ENCODE data around the gene NFIA. TPM values are rescaled to one million over a fixed set of nuclear protein-coding genes. Genes with fewer than 3 reads are reported as not detected.

Gene NFIA
- total and polyA plus RNA-seq, 10 of the 15 experiments (the other 5 are each of a cell fraction or from before 2014, with no cell fraction given) = 0.10 to 0.16 TPM; not detected in 8

GRCh38 chr1:61329556-61329955, 247.2 kb downstream of the NFIA start:
- POLR2A ChIA-PET = no interaction called here
- in situ Hi-C loops (cut with MboI) = no loop called here

More at GRCh38 chr1:61329556-61329955, 247.2 kb downstream of the NFIA start:
- Histone ChIP-seq H3K36me3 (ENCODE audit: control insufficient read depth in 2 of 2, insufficient read depth in 2 of 2, low read length in 1 of 2) (no peaks in the 10 kb centered on the region), H3K79me2 (ENCODE audit: control insufficient read depth, insufficient read depth, low read length) (no peaks in the 10 kb centered on the region), H3K9ac (ENCODE audit: control insufficient read depth, insufficient read depth, low read length) (no peak overlapping the region), H3K4me3 (no peak overlapping the region), H4K20me1 (ENCODE audit: control insufficient read depth, insufficient read depth) (no peaks in the 10 kb centered on the region), H3K9me3 (replicated peaks; ENCODE audit: control insufficient read depth, insufficient read depth, low read length) (no peaks in the 10 kb centered on the region), H2AFZ (ENCODE audit: control insufficient read depth, low read depth, low read length) (no peak overlapping the region), H3K4me2 (ENCODE audit: control insufficient read depth, insufficient read depth) (no peak overlapping the region), H3K27me3 (replicated peaks in 1 of 2; ENCODE audit: control insufficient read depth in 2 of 2, insufficient read depth in 2 of 2, low read length in 1 of 2) (no peaks in the 10 kb centered on the region), H3K27ac (ENCODE audit: control insufficient read depth, insufficient read depth) (no peak overlapping the region), H3K4me1 (ENCODE audit: control insufficient read depth, insufficient read depth, low read length) (no peaks in the 10 kb centered on the region)
- FAIRE-seq (no peak), ATAC-seq (no peak), DNase-seq (ENCODE audit: low read depth, low spot score) (no peak)
- intact Hi-C loops (cut with micrococcal nuclease; ENCODE audit: unreplicated experiment) = no loop called here
- ChIA-PET CTCF (no interaction called here), RAD21 (ENCODE audit: unreplicated experiment) (no interaction called here), SMC1A (ENCODE audit: uncharacterized antibody, unreplicated experiment) (no interaction called here)
- TF ChIP-seq IKZF2 (IDR thresholded peaks at IDR 0.05) (no peak), RCOR1 (conservative IDR thresholded peaks at IDR 0.05; ENCODE audit: low read depth, low read length) (no peak), RB1 (IDR thresholded peaks at IDR 0.05; ENCODE audit: borderline replicate concordance) (no peak), PAX5 (IDR thresholded peaks at IDR 0.05; ENCODE audit: borderline replicate concordance, low read depth, low read length) (no peak), FOS (IDR thresholded peaks at IDR 0.05; ENCODE audit: borderline replicate concordance, extremely low read depth, insufficient read length) (no peak), SIN3A (IDR thresholded peaks at IDR 0.05; ENCODE audit: low read depth, low read length) (no peak)
- TF ChIP-seq, protein P1, sequence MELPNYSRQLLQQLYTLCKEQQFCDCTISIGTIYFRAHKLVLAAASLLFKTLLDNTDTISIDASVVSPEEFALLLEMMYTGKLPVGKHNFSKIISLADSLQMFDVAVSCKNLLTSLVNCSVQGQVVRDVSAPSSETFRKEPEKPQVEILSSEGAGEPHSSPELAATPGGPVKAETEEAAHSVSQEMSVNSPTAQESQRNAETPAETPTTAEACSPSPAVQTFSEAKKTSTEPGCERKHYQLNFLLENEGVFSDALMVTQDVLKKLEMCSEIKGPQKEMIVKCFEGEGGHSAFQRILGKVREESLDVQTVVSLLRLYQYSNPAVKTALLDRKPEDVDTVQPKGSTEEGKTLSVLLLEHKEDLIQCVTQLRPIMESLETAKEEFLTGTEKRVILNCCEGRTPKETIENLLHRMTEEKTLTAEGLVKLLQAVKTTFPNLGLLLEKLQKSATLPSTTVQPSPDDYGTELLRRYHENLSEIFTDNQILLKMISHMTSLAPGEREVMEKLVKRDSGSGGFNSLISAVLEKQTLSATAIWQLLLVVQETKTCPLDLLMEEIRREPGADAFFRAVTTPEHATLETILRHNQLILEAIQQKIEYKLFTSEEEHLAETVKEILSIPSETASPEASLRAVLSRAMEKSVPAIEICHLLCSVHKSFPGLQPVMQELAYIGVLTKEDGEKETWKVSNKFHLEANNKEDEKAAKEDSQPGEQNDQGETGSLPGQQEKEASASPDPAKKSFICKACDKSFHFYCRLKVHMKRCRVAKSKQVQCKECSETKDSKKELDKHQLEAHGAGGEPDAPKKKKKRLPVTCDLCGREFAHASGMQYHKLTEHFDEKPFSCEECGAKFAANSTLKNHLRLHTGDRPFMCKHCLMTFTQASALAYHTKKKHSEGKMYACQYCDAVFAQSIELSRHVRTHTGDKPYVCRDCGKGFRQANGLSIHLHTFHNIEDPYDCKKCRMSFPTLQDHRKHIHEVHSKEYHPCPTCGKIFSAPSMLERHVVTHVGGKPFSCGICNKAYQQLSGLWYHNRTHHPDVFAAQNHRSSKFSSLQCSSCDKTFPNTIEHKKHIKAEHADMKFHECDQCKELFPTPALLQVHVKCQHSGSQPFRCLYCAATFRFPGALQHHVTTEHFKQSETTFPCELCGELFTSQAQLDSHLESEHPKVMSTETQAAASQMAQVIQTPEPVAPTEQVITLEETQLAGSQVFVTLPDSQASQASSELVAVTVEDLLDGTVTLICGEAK (IDR thresholded peaks at IDR 0.05; ENCODE audit: borderline replicate concordance) = no peak
- BruUV-seq (replicated peaks) = no TSS peak
- WGBS (ENCODE audit: insufficient coverage, insufficient replicate concordance, low lambda C conversion rate, missing lambda C conversion rate) = 82% methylated on average over 4 of the region's 4 CpGs

Measured in GM12878 (cell line).